Inferior parietal cortex (tissue), 1 donor: ENCODE measurements around the gene KRTAP29-1.
"Not testable (repeated sequence)": the region's sequence is repeated elsewhere in the genome, so short reads cannot be mapped to it uniquely, and the experiment has no call there.

Experiments
- DNase-seq: peaks from one replicate; pipeline ENCODE4 v3.0.0-alpha.2; 2016; ENCODE audit errors: extremely low spot score

The KRTAP29-1 gene

GRCh38 chr17:41298458-41299135 lies 4.1 kb downstream of the KRTAP29-1 start:
- no peak for DNase-seq

- no peak for DNase-seq
These were observed 5.8 kb downstream of the KRTAP29-1 start for GRCh38 chr17:41296846-41297245.

- no peak for DNase-seq
These were observed 8.6 kb downstream of the KRTAP29-1 start for GRCh38 chr17:41294016-41294415.

DNA sequence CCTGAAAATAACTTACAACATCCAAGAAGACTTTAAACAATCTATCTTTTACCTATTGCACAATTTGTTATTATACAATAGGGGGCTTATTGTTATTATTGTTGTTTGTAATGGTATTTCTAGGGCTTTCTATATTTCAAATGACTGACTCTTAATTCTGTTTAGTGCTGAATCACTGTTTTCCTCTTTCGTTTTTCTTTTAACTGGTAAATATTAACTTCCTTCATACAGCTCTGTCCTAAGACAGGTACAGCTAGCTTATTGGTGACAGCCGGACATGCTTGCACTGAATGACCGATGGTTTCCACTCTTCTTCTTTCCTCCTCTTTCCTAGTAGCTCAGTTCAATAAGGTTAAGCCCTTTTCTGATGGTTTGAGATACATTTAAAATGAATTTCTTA lies 15.6 kb downstream of the KRTAP29-1 start:
- no peak for DNase-seq

GRCh38 chr17:41284546-41284945 lies 18.1 kb downstream of the KRTAP29-1 start:
- no peak for DNase-seq

GRCh38 chr17:41284043-41284442 lies 18.6 kb downstream of the KRTAP29-1 start:
- no peak for DNase-seq

DNA sequence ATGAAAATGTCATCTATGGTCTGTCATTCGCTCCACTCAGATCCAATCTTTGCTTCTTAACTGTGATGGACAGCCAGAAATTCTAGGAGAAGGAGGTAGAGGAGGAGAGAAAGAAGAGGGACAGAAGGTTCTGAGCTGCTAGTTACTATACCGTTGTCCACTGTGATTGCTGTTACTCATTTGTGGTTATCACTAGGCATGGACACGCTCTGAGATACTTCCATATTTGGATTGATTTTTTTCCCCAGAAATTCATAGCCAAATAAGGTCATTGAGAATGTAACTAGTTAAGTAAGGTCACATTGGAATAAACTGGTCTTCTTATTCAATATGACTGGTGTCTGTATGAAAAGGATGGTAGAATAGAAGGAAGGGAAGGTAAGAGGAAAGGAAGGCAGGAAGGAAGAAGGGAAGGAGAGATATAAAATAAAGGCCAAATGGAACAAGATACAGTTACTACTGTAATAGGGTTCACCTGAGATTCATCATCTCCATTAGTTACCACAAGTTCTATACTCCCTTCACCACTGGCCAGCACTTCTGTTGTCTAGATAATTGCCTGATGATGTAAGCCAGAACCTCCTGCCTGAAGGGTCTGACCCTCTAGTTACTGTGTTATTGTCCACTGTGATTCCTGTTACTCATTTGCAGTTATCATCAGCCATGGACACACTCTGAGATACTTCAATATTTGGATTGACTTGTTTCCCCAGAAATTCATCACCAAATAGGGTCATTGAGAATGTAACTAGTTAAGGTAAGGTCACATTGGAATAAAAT lies 24.3 kb downstream of the KRTAP29-1 start:
- DNase-seq: no peak

- DNase-seq: not testable (repeated sequence)
These were observed 26.9 kb downstream of the KRTAP29-1 start, which contains the start of gene KRTAP9-7 for GRCh38 chr17:41275648-41276190. Gene KRTAP9-7, plus strand, starts transcription at chr17:41275698. Its CDS starts 0 bp downstream, at chr17:41275698.

GRCh38 chr17:41271858-41272257 lies 30.8 kb downstream of the KRTAP29-1 start:
- no peak for DNase-seq

GRCh38 chr17:41271323-41271722 lies 31.3 kb downstream of the KRTAP29-1 start:
- DNase-seq: not testable (repeated sequence)

GRCh38 chr17:41267711-41268110 lies 34.9 kb downstream of the KRTAP29-1 start:
- DNase-seq: no peak

- DNase-seq: no peak
These were observed 37.6 kb downstream of the KRTAP29-1 start, which contains the start of gene KRTAP9-6 for GRCh38 chr17:41265078-41265477. Gene KRTAP9-6, plus strand, starts transcription at chr17:41265378. Its CDS starts 0 bp downstream, at chr17:41265378.

DNA sequence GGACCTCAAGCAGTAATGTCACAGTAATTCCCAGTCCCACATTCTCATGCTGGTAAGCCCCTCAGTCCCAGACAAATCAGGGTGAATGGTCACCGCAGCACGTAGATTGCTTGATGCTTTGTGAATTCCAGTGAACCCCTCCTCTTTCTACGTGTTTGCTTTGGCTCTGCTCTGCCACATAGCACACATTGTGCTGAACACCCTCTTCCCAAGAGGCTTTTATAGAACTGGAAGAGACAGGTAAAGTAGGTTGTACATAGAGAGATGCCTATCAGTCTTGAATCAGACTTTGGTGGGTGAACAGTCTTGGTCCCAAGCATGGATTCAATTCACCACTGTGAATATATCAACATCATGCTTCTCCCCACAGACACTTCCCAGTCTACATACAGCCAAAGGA lies 38.1 kb downstream of the KRTAP29-1 start:
- no peak for DNase-seq

DNA sequence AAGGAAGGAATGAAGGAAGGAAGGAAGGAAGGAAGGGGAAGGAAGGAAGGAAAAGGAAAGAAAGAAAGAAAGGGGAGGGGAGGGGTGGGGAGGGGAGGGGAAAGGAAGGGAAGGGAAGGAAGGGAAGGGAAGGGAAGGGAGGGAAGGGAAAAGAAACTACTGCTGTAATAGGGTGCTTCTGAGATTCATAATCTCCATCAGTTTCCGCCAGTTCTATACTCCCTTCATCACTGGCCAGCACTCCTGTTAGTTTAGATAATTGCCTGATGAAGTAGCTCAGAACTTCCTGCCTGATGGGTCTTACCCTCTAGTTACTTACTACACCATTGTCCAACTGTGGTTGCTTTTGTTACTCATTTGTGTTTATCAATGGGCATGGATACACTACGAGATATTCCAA lies 39.4 kb downstream of the KRTAP29-1 start:
- no peak for DNase-seq

- DNase-seq: no peak
These were observed 44.2 kb downstream of the KRTAP29-1 start for GRCh38 chr17:41258406-41258805.

- no peak for DNase-seq
These were observed 46.4 kb downstream of the KRTAP29-1 start for GRCh38 chr17:41256291-41256685.

DNA sequence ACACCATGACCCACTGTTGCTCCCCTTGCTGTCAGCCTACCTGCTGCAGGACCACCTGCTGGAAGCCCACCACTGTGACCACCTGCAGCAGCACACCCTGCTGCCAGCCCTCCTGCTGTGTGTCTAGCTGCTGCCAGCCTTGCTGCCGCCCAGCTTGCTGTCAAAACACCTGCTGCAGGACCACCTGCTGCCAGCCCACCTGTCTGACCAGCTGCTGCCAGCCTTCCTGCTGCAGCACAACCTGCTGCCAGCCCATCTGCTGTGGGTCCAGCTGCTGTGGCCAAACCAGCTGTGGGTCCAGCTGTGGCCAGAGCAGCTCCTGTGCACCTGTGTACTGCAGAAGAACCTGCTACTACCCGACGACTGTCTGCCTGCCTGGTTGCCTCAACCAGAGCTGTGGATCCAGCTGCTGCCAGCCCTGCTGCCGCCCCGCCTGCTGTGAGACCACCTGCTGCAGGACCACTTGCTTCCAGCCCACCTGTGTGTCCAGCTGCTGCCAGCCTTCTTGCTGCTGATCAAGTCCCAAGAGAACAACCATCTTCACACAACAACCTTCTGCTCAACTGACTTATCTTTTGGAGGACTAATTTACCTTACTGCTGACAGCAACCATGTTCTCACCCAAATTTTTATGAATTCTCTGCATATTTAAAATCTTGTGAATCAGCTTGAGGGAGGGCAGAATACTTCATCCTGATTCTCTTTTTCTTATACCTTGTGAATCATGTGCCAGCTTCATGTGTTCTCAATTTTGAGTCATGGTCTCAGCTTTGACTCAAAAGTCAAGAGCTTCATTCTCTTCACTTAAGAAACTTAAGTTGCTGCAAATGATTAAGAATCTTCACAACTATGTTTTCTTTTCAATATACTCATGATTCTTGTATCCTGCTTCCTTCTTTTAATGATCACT lies 47.0 kb downstream of the KRTAP29-1 start, which contains the start of gene KRTAP9-9:
Gene KRTAP9-9 (plus strand): TSS at position 4 of the 910 bp plus-strand sequence.
- DNase-seq: not testable (repeated sequence)

GRCh38 chr17:41254861-41255260 lies 47.8 kb downstream of the KRTAP29-1 start:
- DNase-seq: no peak
